ENCODE results near the gene PFAS.
"Not testable (repeated sequence)": the region's sequence is repeated elsewhere in the genome, so short reads cannot be mapped to it uniquely, and the experiment has no call there.

Gene PFAS, protein sequence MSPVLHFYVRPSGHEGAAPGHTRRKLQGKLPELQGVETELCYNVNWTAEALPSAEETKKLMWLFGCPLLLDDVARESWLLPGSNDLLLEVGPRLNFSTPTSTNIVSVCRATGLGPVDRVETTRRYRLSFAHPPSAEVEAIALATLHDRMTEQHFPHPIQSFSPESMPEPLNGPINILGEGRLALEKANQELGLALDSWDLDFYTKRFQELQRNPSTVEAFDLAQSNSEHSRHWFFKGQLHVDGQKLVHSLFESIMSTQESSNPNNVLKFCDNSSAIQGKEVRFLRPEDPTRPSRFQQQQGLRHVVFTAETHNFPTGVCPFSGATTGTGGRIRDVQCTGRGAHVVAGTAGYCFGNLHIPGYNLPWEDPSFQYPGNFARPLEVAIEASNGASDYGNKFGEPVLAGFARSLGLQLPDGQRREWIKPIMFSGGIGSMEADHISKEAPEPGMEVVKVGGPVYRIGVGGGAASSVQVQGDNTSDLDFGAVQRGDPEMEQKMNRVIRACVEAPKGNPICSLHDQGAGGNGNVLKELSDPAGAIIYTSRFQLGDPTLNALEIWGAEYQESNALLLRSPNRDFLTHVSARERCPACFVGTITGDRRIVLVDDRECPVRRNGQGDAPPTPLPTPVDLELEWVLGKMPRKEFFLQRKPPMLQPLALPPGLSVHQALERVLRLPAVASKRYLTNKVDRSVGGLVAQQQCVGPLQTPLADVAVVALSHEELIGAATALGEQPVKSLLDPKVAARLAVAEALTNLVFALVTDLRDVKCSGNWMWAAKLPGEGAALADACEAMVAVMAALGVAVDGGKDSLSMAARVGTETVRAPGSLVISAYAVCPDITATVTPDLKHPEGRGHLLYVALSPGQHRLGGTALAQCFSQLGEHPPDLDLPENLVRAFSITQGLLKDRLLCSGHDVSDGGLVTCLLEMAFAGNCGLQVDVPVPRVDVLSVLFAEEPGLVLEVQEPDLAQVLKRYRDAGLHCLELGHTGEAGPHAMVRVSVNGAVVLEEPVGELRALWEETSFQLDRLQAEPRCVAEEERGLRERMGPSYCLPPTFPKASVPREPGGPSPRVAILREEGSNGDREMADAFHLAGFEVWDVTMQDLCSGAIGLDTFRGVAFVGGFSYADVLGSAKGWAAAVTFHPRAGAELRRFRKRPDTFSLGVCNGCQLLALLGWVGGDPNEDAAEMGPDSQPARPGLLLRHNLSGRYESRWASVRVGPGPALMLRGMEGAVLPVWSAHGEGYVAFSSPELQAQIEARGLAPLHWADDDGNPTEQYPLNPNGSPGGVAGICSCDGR (N-terminal part only)

DNA sequence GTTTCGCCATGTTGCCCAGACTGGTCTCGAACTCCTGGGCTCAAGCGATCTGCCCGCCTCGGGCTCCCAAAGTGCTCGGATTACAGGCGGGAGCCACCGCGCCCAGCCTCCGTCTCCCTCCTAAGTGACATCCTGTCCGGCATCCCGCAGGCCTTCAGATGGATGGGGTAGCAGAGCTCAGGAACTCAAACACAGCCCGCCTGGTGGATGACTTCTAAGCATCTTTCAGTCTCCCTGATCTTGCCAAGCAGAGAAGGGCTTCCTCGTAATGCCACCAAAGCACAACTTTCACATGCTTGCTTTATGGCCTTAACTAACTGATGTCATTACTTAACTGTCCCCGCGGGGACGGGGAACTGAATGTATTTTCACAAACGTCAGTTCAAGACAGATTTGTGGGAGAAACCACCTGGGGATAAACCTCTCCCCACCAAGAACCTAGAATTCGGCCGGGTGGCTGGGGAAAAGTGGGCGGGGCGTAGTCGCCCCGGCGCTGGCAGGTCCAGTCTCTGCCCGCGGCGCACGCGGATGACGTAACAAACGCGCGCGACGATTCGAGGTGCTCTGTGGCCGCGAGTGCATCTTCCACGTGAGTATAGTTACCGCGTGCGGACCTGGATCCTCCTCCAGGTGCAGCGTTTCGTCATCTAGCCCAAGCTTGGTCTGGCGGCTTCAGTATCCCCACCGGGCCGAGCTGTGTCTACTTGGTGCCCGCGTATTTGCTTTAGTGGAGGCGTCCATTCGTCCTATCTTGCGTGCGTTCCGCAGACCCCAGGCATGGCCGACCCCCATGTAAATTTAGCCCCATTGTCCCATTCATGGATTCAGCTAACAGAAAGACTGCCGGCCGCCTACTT is at the start of gene PFAS:
TSS of gene PFAS (plus strand) at position 539 of the 857 bp plus-strand sequence. CDS start 4,649 bp downstream, outside the sequence.
- DNase-seq, result peak; percentile 87

DNA sequence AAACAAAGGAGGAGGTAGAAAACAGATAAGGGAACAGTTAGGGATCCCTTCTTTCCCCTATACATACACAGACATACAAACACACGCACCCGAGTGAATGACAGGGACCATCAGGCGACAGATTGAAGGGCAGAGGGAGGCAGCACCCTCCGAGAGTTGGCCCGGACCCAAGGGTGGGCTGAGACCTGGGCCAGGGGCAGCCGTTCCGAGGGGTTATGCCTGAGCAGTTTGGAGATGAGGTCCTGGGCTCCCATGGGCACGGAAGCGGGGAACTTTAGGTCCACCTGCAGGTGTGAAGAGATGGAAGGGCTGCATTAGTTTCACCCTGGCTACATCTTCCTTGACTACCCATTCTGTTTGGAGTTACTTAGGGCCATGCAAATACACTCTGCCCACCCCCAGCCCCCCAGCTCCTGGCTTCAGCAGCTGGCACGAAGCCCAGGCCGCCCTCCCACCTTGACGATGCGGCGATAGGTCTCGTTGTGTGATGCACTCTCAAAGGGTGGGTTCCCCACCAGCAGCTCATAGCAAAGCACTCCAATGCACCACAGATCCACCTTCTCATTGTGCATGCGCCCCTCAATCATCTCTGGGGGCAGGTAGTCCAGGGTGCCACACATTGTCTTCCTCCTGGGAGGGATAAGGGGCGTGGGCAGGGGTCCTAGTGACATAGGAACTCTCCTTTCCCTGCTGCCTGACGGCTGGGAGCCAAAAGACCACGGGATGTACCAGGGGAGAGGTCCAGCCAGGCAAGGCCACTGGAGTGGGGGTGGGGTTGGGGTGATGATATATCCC is 44.1 kb upstream of the PFAS start:
- DNase-seq, result no peak

DNA sequence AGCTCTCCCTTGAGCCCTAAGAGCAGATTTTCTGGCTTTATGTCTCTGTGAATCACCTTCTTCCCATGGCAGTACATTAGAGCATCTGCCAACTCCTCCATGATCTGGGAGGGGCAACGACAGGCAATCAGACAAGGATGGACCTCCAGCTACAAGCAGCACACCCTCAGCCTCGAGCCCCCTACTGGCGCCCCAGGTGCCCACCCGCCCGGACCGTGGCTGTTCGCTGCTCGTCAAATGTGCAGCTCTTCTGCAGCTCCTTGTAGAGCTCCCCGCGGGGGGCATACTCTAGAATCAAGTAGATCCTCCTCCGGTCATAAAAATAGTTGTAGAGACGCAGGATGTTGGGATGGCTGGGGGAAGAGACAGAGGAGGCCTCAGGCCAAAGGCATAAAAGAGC is 42.6 kb upstream of the PFAS start:
- no peak for DNase-seq

DNA sequence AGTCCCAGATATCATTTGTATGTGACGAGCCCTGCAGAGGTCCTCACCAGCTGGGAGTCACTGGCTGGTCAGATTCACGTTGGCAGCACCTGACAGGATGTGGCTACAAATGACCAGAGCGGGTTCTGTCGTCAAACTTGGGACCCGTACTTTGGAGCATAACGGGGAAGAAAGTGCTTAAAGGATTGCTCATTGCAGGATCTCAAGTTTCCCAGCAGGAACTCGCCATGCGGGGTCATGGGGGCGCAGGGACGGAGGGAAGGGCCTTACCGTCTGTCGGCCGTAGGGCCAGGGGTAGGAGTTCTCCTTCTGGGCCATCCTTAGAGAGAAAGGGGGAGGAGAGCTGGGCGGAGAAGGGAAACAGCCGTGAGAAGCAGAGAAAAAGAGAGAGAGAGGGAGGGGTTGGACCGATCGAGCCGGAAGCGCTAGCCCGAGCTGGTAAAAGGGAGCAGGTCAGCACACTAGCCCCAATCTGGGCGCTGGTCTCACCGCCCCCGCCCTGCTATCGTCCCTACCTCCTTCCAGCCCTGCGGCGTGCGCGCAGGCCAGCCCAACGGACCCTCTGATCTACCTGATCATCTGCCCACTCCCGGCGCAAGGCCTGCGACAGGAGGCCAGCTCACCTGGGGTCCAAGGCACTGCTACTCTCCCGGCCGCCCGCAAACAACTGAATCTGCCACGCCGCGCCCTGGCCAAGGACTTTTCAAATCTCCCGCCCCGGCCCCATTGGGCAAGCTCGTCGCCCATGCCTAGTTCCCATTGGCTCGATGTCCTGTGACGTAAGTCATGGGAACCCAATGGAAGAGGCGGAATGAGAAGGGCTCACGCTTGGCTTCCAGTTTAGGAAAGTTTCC is 39.0 kb upstream of the PFAS start, which contains the start of gene AURKB:
TSS of gene AURKB (minus strand) at position 669 of the 854 bp plus-strand sequence. CDS start at position 318, 351 bp downstream.
- DNase-seq, result peak; percentile 92

DNA sequence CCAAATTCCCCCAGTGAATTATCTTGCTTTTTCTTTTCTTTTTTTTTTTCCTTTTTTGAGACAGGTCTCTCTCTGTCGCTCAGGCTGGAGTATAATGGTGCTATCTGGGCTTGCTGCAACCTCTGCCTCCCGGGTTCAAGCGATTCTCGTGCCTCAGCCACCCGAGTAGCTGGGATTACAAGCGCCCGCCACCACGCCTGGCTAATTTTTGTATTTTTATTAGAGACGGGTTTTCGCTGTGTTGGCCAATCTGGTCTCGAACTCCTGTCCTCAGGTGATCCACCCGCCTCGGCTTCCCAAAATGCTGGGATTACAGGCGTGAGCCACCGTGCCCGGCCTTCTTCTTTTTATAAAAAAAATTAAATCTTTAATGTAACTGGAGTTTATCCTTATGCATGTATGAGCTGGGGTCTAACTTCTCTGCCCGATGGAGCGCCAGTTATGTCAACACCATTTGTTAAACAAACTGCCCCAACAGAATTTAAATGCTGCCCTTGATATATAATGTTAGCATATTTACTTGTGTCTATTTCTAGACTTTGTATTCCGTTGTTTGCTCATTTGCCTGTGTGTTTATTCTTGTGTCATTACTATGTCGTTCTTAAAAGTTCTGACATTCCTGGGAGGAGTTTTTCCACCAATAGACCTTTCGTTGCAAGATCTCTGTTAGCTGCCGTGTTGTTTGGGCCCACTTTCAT is 38.2 kb upstream of the PFAS start:
- DNase-seq, result no peak

DNA sequence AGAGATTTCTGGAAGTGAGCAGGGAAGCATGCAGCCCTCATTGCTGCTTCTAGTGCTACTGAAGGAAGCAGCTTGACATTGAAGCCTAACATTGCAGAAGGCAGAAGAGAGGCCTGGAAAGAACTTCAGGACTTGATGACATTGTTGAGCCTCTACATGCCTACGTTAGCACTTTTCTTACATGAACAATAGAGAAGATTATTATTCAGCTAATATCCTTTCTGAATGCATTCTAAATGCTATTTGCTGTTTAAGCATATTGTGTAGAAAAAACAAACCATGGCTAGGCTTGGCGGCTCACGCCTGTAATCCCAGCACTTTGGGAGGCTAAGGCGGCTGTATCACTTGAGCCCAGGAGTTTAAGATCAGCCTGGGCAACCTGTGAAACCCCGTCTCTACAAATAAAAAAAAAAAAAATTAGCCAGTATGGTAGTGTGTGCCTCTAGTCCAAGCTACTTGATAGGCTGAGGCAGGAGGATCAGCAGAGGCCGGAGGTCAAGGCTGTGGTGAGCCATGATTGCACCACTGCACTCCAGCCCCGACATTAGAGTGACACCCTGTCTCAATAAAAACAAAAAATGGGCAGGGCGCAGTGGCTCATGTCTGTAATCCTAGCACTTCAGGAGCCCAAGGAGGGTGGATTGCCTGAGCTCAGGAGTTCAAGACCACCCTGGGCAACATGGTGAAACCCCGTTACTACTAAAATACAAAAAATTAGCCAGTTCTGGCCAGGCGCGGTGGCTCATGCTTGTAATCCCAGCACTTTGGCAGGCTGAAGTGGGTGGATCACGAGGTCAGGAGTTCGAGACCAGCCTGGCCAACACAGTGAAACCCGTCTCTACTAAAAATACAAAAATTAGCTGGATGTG is 36.5 kb upstream of the PFAS start:
- no peak for DNase-seq

DNA sequence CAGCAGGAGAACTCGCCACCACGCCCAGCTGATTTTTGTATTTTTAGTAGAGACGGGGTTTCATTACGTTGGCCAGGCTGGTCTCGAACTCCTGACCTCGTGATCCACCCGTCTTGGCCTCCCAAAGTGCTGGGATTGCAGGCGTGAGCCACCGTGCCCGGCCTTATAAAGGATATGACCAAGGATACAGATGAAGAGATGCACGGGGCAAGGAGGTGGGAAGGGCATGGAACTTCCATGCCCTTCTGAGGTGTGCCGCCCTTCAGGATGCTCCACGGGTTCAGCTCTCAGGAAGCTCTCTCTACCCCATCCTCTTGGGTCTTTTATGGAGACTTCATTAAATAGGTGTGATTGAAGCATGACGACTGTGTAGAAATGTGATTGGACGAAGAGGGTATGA is 35.1 kb upstream of the PFAS start:
- not testable (repeated sequence) for DNase-seq

DNA sequence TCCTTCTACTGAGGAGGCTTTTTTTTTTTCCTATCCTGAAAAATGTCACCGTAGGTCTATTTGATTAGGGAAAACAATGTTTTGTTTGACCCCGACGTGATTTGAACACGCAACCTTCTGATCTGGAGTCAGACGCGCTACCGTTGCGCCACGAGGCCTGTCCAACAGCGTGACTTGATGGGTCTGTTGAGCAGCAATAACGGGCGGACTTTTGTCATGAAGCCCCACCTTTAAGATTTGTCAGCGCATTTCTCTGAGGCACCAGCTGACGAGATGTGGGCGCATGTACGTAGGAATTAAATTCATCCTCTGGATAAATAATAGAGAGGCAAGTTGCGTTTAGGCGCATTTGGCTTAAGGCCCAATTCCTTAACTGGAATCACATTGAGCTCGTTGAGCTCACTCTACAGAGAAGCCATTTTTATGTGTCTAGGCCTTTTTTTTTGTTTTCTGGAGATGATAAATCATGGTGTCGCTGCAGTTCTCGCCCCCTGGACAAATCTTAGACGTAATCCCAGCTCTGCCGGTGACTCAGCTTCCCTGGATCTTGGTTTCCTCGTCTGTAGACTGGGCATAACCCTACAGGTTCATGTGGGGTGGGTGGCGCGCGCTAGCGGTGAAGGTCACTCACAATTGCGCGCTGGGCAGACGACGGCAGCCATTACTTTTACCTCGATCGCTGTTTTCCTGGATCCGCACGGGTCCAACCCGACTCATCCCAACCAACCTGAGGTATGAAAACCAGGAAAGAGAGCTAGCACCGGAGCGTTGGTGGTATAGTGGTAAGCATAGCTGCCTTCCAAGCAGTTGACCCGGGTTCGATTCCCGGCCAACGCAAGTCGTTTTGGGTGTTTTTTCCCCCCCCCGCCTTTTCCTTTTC is 28.1 kb upstream of the PFAS start:
- DNase-seq, result peak; percentile 88

DNA sequence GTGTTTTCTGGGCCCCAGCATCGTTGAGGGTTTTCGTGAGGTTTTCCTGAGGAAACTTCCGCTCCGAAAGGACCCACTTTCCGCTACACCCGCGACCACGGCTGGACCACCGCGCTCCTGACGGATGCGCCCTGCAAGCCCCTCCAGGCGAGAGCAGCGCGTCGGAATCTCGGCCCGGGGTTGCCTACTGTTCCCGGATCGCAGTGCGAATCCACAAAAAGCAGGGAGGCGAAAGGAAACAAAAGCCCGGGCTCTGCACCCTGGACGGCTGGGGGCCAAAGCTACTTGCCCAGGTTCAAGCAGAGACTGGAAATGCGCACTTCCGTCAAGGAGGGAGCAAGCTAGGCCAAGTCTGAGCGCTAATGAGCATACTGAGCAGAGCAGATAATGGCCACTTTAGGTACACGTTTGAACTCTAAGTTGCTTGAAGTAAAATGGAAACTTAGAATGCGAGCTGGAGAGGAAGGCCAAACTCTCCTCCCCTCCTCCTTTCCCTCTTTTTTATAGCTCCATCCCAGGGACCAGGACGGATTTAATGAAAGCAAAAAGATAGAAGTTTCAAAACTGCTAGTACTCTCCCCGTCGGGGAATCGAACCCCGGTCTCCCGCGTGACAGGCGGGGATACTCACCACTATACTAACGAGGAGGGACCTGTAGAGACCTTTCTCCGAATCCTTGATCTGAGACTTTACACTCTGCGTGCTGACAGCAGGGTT is 27.3 kb upstream of the PFAS start:
- DNase-seq, result peak; percentile 83

DNA sequence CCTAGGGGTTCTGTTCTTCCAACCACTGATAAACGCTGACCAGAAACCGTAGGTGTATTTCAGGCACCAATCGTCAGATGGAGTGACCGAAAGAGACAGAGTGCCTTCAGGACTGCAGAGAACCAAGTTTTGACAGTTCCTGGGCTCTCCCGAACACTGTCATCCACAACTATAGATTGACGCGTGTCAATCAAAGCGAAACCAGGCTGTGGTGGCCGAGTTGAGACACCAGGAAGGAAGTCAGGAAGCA is 26.8 kb upstream of the PFAS start:
- no peak for DNase-seq

DNA sequence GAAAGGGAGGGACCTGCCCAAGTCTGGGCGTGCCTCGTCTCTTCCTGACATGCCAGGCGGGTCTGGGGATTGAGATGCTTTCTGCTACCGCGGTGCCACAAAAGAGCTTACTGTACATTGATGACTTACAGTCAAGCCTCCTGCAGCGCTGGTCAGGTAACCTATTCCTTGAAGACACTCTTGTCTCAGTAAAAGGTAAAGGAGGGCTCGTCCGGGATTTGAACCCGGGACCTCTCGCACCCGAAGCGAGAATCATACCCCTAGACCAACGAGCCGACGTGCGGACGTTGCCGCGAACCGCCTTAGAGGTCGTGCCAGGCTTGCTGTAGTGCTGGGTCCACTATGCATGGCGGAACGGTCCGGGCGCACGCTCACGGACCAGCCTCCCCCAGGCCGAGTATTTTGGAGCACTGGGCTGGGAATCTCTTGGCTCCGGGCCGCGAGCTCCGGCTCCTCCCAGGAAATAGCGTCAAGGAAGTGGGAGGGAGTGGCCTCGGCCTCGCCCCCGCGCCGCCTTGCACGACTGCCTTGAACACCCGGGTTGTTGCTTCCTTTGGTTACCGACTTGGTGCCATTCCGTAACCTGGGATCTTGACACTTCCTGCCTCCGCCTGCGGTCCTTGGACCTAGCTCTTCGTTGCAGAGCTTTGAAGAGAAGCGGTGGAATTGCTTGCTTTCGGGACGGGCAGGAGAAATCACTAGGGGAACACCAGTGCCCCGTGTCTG is 26.3 kb upstream of the PFAS start:
- DNase-seq, result peak; percentile 93

DNA sequence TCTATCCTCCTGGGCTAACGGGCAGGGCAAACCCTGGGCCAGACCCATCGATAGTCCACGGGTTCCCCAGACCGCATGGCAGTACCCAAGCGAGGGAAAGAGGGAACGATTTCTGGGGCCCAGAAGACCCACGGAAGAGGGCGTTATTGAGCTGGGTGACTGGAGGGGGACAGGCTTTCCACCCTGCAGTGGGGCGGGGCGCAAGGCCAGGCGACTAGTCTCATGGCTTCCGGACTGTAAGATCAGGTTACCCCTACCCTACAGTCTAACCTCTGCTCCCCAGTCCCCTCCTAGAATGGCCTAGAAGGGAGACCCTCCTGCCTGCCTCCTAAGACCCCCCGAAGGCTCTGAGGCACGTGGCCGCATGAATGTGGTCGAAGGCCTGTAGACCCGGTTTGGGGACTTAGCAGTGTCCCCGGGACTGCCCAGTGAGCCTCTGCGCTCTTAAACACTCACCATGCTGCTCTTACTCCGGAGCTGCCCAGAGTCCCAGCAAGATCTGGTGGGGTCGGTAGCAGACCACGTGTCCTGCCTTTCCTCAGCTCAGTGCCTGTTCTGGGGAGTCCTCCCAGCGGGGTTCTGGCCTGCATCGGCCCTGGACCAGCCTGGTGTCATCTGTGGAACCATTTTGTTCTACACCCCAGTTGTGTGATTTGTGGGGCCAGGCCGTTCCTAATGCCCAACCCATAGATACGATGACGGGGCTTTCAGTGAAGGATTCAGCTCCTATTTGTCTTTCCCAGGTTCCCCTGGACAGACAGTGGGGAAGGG is 25.5 kb upstream of the PFAS start:
- DNase-seq, result peak; percentile 71

DNA sequence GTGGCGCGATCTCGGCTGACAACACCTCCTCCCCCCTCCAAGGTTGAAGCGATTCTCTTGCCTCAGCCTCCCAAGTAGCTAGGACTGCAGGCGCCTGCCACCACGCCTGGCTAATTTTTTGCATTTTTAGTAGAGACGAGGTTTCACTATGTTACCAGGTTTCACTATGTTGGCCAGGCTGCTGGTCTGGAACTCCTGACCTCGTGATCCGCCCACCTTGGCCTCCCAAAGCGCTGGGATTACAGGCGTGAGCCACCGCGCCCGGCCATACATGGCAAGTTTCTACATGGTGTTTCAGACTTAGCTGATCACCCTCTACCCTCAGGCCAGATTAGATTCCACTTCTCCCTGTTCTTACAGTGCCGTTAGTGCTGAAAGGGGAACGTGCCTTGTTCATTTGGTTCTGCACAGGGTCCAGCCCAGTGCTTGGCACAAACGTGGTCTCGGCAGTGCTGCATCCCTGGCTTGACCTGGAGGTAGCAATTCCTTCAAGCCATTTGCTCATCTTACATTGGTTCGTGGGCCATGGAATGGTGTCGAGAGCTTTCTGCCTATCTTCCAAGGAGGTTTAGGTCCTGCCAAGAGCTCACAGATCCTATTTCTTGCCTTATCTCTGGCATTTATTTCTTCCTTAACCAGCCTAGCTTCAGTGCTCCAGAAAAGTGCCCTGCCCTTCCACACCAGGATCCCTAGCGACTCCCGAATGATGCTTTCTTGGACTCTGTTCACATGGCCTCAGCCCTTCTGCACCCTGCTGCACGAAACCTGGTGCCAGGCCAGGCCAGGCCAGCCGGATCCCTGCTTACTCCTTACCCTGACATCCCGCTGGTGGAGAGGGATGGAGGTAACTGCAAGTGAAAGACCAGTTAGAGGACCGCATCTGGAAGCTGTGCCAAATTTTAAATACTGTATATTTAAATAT is 23.9 kb upstream of the PFAS start:
- no peak for DNase-seq

DNA sequence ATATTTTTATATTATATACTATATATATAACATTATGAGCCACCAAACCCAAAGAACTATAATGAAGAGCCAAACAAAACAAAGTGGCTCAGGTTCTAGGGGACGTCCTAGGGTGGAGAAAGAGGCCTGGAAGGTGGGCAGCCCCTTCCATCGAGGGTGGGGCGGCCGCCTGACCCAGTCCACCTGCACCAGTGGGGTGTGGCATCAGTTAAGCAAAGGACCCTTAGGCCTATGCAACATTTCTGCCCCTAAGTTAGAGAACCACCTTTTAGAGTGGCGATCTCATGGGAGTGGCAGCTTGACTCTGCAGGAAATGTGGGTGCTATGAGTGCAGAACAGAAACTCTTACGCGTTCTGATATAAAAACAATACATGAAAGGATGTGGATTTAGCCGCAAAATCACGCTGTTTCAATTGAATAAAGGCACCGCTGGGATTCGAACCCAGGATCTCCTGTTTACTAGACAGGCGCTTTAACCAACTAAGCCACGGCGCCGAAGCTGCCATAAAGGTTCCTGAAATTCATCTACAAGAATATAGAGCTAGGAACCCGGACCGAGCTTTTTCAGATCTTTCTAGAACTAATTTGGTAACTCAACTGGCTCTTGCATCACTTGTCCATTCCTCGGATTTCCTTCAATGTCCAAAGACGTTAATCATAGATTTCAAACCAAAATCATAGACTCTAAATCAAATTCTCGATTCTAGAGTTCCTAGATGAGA is 23.1 kb upstream of the PFAS start:
- no peak for DNase-seq

Data from SHP77 treated with DMSO at 0.1 percent for 48 hours (cell line).